Panc1 (cell line): ENCODE results near the gene OPN1LW.
"Not testable (repeated sequence)": the region's sequence is repeated elsewhere in the genome, so short reads cannot be mapped to it uniquely, and the experiment has no call there.

Experiments
- POLR2AphosphoS5 ChIP-seq: IDR thresholded peaks from 2 replicates; pipeline ENCODE4 v1.6.1; 2012; ENCODE audit warnings: mild to moderate bottlenecking, low read depth, low read length, moderate library complexity
- TF ChIP-seq, protein P1 (sequence below): fragments of 450-650 bp; IDR thresholded peaks from 2 replicates; pipeline ENCODE4 v1.5.1; 2017; ENCODE audit warnings: mild to moderate bottlenecking

DNA sequence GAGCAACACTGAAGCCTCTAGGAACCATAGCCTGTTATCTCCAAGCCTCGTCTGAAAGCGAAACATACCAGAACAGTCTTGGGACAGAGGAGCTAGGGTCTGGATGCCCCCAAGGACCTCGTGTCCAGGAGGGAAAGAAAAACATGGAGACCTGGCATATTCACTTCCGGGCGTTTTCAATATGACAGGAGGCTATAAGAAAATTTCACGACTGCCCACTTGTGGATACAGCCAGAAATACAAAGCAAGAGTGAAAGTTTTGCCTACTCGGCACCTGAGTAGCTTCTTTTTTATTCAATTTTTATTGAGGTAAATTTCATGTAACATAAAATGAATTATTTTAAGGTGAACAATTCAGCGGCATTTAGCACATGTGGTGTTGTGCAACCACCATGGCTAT, 20.9 kb downstream of the OPN1LW start:
- TF ChIP-seq, protein P1, sequence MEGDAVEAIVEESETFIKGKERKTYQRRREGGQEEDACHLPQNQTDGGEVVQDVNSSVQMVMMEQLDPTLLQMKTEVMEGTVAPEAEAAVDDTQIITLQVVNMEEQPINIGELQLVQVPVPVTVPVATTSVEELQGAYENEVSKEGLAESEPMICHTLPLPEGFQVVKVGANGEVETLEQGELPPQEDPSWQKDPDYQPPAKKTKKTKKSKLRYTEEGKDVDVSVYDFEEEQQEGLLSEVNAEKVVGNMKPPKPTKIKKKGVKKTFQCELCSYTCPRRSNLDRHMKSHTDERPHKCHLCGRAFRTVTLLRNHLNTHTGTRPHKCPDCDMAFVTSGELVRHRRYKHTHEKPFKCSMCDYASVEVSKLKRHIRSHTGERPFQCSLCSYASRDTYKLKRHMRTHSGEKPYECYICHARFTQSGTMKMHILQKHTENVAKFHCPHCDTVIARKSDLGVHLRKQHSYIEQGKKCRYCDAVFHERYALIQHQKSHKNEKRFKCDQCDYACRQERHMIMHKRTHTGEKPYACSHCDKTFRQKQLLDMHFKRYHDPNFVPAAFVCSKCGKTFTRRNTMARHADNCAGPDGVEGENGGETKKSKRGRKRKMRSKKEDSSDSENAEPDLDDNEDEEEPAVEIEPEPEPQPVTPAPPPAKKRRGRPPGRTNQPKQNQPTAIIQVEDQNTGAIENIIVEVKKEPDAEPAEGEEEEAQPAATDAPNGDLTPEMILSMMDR: not testable (repeated sequence)
- not testable (repeated sequence) for TF ChIP-seq POLR2AphosphoS5
